ENCODE measurements around the gene CD3E. TPM values are rescaled to one million over a fixed set of nuclear protein-coding genes. Genes with fewer than 3 reads are reported as not detected.

CD3E gene
- total and polyA plus RNA-seq, 2 of the 13 experiments (the other 11 are each of a cell fraction or from before 2014, with no cell fraction given): not detected

DNA sequence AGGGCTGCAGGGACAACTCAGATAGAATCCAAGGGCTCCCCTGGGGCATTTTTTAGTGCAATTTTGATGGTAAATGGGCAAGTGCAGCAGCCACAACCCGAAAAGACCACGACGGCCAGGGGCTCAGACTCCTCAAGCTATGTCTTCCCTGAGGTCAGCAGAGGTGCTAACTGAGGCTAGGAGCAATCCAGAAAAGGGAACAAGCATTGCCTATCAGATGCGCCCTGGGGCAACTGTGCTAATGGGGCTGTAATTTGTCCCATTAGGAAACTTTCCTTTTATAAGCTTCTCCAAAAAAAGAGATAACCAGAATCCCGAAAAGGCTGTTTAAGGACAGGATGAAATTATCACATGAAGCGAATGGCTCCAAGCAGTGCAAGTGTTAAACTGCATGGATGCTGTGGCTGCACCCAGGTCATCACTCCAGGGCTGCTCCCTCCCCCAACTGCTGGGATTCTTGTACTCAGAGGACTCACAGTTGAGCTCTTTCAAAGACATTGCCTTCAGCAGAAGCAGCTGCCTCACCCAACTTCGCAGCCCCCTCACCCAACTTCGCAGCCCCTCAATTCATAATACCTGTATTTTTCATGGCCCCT, 2.8 kb upstream of the CD3E start:
- H3K9ac ChIP-seq (ENCODE audit: insufficient read depth, low read depth, low read length): no peak overlapping the region

More for the DNA sequence above, 2.8 kb upstream of the CD3E start:
- Histone ChIP-seq H3K9me3 (ENCODE audit: low read length) (no peaks in the 10 kb centered on the region), H3K36me3 (replicated peaks in 1 of 2; ENCODE audit: control insufficient read depth in 1 of 2, insufficient read depth in 2 of 2, low read length in 2 of 2) (no peaks in the 10 kb centered on the region), H3K4me1 (ENCODE audit: insufficient read depth, low read length) (no peaks in the 10 kb centered on the region), H4K20me1 (ENCODE audit: insufficient read depth, low read length) (no peaks in the 10 kb centered on the region), H3K79me2 (ENCODE audit: insufficient read depth, low read length) (no peaks in the 10 kb centered on the region), H2AFZ (ENCODE audit: low read length) (no peak overlapping the region), H3K4me3 (replicated peaks in 1 of 3; ENCODE audit: insufficient read depth in 1 of 3, low read depth in 2 of 3, low read length in 3 of 3) (no peak overlapping the region), H3K27me3 (ENCODE audit: control insufficient read depth in 1 of 2, insufficient read depth in 2 of 2, low read length in 2 of 2) (peaks cover 1 to 47% of the 10 kb centered on the region in 2 experiments; a peak in 3 of 5 replicates), H3K4me2 (ENCODE audit: low read depth, low read length) (no peak overlapping the region), H3K27ac (ENCODE audit: extremely low read length, insufficient read depth, low read length) (no peak overlapping the region)
- intact Hi-C loops (cut with micrococcal nuclease; ENCODE audit: unreplicated experiment) (no loop called here), in situ Hi-C loops (cut with HindIII; ENCODE audit: extremely low pct_ligation_motif_present, low pct_unique_long_range_greater_than_20kb) (no loop called here)
- POLR2A ChIA-PET: no interaction called here
- TF ChIP-seq MAFG (CRISPR knock-in tag; IDR thresholded peaks at IDR 0.05): no peak
- TF ChIP-seq ZNF24 (IDR thresholded peaks at IDR 0.05): no peak
- TF ChIP-seq, protein P1, sequence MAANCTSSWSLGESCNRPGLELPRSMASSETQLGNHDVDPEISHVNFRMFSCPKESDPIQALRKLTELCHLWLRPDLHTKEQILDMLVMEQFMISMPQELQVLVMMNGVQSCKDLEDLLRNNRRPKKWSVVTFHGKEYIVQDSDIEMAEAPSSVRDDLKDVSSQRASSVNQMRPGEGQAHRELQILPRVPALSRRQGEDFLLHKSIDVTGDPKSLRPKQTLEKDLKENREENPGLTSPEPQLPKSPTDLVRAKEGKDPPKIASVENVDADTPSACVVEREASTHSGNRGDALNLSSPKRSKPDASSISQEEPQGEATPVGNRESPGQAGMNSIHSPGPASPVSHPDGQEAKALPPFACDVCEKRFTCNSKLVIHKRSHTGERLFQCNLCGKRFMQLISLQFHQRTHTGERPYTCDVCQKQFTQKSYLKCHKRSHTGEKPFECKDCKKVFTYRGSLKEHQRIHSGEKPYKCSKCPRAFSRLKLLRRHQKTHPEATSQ (CRISPR knock-in tag; IDR thresholded peaks at IDR 0.05; ENCODE audit: borderline replicate concordance): no peak
- no peak for TF ChIP-seq CBX5 (CRISPR knock-in tag; IDR thresholded peaks at IDR 0.05; ENCODE audit: borderline replicate concordance)
- no peak for TF ChIP-seq ZNF790 (CRISPR knock-in tag; IDR thresholded peaks at IDR 0.05; ENCODE audit: borderline replicate concordance)
- no peak for TF ChIP-seq PITX1 (CRISPR knock-in tag; IDR thresholded peaks at IDR 0.05)
- TF ChIP-seq NFIC (IDR thresholded peaks at IDR 0.05; ENCODE audit: low read length): no peak
- no peak for TF ChIP-seq SUZ12 (IDR thresholded peaks at IDR 0.05; ENCODE audit: low read depth, low read length)
- no peak for TF ChIP-seq SALL1 (CRISPR knock-in tag; IDR thresholded peaks at IDR 0.05)
- TF ChIP-seq ZNF709 (CRISPR knock-in tag; IDR thresholded peaks at IDR 0.05): no peak
- no peak for TF ChIP-seq ZBTB21 (CRISPR knock-in tag; IDR thresholded peaks at IDR 0.05)
- no peak for TF ChIP-seq TFE3 (CRISPR knock-in tag; IDR thresholded peaks at IDR 0.05)
- TF ChIP-seq ZNF326 (CRISPR knock-in tag; IDR thresholded peaks at IDR 0.05; ENCODE audit: borderline replicate concordance): no peak
- no peak for TF ChIP-seq KDM3A (CRISPR knock-in tag; IDR thresholded peaks at IDR 0.05; ENCODE audit: low read depth)
- TF ChIP-seq ZNF547 (CRISPR knock-in tag; IDR thresholded peaks at IDR 0.05): no peak
- no peak for TF ChIP-seq RARG (CRISPR knock-in tag; IDR thresholded peaks at IDR 0.05; ENCODE audit: low read depth)
- no peak for TF ChIP-seq ZNF746 (CRISPR knock-in tag; IDR thresholded peaks at IDR 0.05)
- no peak for TF ChIP-seq TFDP2 (CRISPR knock-in tag; IDR thresholded peaks at IDR 0.05)
- no peak for TF ChIP-seq ATF7 (IDR thresholded peaks at IDR 0.05)
- TF ChIP-seq ATF7 (CRISPR knock-in tag; IDR thresholded peaks at IDR 0.05): no peak
- TF ChIP-seq HMGA1 (CRISPR knock-in tag; conservative IDR thresholded peaks at IDR 0.05): no peak
- CTCF ChIA-PET (ENCODE audit: low intra/inter-chr PET ratio, low total read pairs): no interaction called here
- FAIRE-seq (no peak), DNase-seq (ENCODE audit: low spot score) (no peak), ATAC-seq (no peak)
- 12% methylated on average over 5 of the region's 8 CpGs for WGBS (ENCODE audit: low lambda C conversion rate)
- BruUV-seq (replicated peaks): no TSS peak
